HG03066 (cell line): Measurements from ENCODE around the gene XKR8.

ENCODE experiments used
- ATAC-seq: cut with Tn5 transposase; IDR thresholded peaks from one replicate; pipeline ENCODE4 v1.9.1; 2021; ENCODE audit warnings: low read depth; ENCODE audit not compliant: unreplicated experiment

XKR8 gene

DNA sequence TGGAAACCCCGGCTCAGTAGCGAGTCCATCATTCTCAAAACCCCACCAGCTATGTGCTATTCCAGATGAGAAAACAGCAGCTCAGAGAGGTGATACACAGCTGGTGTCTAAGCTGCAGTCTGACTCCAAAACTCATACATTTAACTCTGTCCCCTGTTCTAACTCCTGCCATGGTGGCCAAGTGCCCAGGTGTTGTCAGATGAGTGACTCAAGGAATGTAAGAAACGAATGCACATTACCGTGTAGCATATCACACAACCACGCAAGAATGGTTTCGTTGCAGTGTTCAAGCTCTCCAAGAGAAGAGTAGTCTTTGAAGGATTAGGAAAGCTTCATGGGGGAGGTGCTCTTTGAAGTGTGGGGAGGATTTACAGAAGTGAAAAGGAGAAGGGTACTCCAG lies 4.7 kb upstream of the XKR8 start:
- ATAC-seq: no peak

DNA sequence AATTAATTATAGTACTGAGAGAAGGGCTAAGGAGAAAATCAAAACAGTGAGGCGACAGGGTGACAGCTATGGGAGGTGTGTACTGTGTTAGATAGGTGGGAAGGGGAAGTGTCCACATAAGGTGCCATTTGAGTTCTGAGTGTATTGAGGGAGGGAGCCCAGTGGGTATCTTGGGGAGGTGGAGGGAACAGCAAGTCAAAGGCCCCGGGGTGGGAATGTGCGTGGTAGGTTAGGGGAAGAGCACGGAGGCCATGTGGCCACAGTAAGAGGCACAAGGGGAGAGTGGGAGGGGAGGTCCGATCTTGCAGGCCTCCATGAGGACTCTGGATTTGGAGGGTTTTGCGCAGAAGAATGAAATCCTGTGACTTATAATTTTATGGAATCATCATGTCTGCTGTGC lies 3.0 kb upstream of the XKR8 start:
- no peak for ATAC-seq

DNA sequence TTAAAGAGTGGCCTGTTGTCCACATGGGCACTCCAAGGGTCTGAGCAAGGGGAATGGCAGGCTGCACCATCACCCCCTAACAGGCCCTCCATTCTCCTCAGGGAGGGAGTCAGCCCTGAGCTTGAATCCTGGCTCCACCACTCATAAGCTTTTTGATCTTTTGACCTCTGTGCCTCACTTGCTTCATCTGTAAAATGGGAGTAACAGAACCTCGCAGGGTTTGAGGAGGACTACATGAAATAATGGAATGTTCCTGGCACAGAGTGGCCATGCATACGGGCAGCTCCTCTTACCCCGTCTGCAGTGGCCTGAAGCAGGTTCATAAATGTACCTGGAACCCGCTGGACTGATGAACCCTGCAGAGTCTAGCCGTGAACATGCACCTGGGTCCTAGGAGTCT lies 2.1 kb upstream of the XKR8 start:
- ATAC-seq: no peak

DNA sequence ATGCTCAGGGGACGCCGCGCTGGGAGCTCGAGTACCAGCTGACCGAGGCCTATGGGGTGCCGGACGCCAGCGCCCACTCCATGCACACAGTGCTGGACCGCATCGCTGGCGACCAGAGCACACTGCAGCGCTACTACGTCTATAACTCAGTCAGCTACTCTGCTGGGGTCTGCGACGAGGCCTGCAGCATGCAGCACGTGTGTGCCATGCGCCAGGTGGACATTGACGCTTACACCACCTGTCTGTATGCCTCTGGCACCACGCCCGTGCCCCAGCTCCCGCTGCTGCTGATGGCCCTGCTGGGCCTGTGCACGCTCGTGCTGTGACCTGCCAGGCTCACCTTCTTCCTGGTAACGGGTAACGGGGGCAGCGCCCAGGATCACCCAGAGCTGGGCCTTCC lies 1.3 kb upstream of the XKR8 start:
- no peak for ATAC-seq

DNA sequence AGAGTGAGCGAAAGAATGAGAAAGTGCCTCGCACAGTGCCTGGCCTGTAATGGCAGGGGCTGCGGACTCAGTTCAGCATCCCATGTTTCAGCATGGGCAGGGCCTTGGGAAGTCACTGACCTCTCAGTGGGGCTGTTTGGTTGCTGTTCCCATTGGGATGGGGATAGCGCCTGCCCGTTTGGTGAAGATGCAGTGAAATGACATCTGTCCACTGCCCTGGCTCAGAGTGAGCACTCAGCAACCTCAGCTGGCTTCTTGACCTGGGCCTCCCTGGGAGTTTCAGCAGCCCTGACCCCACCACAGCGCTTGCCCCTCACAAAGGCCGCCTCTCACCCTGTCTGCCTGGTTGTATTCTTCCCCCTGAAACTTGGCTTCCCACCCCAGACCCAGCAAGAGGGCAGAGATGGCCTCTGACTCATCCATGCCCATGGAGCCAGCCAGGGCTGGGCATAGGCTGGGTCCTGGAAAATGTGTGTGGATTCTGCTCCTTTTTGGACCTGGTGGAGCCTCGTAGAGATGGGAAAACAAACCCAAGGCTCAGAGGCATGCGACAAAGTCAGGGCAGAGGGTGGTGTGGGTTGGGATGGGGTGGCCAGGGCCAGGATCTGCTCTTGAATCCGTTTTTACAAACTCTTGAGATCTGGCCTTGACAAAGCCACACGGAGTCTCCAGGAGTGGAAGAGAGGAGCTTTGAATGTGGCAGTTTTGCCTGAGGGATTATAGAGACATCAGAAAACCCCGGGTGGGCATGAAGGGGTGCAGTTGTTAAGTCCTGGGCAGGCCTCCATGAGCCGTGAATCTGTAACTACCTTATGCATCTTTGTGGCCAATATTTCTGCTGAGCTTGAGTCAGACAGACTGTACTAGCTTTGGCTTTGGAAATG lies 1.2 kb downstream of the XKR8 start:
- no peak for ATAC-seq

DNA sequence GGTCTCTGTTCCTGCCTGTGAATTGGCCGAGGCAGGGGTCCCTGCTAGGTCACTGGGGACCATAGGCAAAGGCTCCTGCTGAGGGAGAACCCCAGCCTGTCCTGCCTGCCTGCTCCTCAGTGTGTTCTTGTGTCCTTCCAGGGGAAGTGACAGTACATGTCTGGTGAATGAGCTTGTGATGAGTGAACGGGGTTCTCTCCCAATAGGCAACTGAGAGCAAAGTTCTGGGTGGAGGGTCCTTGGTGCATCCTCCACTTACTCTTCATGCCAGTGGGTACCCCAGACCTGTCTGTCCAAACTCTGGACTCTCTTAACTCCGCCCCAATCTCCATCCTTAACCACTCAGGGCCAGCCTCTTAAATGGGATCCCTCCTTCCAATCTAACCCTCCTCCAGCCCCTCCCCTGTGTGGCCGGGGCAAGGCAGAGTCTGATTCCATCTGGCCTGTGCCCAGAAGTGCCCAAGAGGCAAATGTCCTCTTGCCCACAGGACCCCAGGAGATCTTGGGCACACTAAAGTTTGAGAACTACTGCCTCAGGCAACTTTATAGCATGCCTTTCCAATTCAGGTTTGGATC lies 2.0 kb downstream of the XKR8 start:
- no peak for ATAC-seq

DNA sequence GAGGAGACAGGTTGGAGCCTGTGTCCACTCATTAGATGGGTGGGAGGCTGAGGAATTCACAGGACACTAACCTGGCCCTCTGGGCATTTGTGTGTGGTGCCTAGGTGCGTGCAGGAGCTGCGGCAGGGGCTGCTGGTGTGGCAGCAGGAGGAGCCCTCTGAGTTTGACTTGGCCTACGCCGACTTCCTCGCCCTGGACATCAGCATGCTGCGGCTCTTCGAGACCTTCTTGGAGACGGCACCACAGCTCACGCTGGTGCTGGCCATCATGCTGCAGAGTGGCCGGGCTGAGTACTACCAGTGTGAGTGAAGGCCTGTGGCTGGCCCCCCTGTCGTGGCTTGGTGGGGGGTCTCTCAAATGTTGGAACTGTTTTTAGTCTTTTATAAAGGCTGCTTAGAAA lies 3.6 kb downstream of the XKR8 start:
- no peak for ATAC-seq

DNA sequence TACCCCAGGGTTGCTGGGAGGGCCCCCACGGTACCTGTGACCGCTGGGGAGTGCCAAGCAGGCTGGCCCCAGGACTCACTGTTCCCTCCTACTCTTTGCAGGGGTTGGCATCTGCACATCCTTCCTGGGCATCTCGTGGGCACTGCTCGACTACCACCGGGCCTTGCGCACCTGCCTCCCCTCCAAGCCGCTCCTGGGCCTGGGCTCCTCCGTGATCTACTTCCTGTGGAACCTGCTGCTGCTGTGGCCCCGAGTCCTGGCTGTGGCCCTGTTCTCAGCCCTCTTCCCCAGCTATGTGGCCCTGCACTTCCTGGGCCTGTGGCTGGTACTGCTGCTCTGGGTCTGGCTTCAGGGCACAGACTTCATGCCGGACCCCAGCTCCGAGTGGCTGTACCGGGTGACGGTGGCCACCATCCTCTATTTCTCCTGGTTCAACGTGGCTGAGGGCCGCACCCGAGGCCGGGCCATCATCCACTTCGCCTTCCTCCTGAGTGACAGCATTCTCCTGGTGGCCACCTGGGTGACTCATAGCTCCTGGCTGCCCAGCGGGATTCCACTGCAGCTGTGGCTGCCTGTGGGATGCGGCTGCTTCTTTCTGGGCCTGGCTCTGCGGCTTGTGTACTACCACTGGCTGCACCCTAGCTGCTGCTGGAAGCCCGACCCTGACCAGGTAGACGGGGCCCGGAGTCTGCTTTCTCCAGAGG lies 6.8 kb downstream of the XKR8 start:
- no peak for ATAC-seq

DNA sequence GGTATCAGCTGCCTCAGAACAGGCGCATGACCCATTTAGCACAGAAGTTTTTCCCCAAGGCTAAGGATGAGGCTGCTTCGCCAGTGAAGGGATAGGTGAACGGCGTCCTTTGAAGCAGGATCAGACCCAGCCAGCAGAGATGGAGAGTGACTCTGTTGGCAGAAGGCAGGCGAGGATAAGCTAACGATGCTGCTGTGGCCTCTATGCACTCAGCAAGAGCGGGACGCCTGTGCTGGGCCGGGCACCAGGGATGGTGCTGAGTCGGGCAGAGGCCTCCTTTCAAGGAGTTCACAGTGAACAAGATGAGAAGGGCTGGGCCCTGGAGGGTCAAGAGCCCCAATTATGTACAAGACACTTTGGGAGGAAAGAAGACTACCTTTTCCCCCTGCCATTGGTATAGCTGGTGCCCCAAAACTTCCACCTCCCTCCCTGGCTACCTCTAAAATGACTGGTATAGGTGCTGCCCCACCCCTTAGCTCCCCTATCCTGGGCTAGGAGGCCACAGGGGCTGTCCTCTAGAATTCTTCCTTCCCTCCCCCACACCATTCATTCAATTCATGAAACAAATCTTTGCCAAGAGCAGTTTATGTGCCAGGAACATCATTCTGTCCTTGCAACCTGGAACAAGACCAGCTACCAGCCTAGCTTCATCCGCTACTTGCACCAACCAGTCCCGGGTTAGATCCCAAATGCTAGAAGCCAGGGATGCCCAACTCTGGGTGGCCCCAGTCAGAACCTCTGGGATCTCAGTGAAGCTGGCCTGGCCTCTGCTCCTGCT lies 7.5 kb downstream of the XKR8 start:
- no peak for ATAC-seq

DNA sequence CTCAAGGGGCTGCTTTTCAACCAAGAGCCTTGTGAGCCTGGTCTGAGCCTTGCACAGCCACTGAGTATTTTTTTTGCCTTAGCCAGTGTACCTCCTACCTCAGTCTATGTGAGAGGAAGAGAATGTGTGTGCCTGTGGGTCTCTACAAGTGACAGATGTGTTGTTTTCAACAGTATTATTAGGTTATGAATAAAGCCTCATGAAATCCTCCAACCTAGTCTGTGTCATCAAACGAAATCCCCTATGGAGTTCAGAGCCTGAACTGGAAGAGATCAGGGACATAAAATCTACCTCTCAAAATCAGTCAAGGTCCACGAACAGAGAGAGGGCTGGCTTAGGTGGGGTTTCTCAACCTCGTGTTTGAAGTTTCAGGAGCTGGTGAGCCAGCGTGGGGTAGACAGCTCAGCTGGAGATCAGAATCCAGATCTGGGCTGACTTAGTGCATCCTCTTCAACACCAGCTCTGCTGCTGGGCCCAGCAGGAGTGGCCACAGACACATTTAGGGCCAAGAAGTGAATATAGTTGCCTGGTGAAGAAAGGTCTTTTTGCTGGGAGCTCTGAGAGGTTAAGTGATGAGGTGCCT lies 8.2 kb downstream of the XKR8 start:
- no peak for ATAC-seq

DNA sequence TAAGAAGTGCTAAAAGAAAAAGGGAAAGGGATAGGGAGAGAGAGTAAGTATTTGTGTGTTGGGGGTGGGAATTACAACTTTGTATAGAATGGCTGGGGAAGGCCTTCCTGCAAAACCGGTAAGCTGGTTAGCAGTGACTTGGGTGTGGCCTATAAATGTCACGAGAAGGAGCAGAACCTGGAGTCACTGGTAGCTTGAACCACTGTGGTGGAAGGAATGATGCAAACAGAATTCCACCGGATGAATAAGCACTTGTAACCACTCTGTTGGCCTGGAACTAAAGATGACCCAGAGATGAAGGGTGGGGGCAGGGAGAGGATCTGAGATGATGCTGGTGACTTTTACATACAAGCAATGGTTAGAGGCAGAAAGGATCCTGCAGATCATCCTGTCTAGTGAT lies 8.9 kb downstream of the XKR8 start:
- ATAC-seq: no peak

DNA sequence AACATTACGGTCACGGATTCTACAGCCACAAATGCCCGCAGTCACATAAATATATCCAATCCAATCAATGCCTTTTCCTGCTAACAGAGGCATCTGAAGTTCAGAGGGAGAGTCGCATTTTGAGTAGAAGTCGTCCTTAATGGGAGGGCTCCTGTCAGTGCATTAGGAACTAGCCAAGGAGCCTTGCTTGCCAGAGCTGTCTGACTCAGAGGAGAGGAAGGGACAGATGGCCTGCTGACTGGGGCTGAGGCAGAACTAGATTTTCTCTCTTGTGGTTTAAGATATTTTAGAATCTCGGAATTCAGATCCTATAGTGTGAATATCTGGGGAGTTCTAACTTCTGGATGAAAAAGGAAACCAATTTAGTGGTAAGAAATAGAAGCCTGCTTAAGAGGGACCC lies 10.6 kb downstream of the XKR8 start:
- ATAC-seq: no peak

DNA sequence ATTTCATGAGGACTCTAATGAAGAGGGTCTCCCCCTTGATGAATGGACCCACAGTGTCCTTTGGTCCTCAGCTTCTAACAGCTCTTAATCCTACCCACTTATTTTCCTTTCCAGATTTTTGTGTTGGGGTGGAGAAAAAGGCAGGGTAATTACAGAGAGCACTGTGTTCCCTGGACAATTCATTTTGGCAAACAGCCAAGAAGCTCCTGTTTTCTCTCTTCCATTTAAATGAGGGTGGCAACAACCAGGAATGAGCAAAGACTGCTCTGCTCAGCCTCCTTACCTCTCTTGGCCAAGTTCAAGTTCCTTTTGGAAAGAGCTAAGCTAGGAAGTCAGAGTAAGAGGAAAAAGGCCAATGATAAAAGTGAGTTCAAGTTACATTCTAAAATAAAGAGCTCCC lies 11.9 kb downstream of the XKR8 start:
- no peak for ATAC-seq

DNA sequence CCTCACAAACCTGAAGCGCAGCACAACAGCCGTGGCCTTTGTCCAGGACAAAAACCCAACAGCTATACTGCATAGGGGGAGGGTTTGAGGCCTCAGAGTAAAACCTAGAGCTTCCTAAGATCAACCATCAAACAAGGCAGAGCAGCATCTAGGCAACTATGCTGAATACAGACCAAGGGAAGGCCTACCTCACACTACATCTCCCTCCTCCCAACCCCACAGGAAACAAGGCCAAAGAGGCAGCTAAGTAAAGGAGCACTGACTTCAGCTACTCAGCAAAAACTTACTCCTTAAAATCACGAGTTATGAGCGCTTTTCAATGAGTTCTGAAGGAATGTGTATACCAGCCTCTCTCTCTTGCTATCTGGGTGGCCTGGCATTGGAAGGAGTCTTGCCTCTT lies 12.4 kb downstream of the XKR8 start:
- no peak for ATAC-seq

DNA sequence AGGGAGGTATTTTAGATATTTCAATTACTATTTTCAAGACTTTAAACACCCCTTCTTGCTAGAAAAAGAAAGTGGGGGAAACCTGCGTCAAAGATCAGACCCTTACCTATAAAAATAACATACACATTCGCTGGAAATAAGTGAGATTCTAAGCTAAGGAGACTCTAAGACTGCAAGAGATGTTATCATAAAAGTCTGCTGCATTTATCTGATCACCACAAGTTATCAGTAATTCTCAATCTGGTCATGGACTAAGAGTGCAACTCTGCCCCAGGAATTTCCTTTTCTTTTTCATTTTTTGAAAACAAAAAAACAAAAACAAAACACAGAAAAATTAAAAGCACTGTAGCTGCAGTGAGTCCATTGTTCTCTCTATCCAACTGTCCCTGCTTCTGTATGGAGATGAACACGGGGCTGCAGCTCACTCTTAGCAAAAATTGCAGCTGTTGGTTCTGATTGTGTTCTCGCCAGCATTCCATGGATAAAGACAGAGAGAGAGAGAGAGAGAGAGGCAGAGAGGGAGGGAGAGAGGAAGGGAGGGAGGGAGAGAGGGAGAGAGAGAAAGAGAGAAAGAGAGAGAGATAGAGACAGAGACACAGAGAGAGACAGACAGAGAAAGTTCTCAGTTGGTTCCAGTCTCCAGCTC lies 14.1 kb downstream of the XKR8 start:
- no peak for ATAC-seq

DNA sequence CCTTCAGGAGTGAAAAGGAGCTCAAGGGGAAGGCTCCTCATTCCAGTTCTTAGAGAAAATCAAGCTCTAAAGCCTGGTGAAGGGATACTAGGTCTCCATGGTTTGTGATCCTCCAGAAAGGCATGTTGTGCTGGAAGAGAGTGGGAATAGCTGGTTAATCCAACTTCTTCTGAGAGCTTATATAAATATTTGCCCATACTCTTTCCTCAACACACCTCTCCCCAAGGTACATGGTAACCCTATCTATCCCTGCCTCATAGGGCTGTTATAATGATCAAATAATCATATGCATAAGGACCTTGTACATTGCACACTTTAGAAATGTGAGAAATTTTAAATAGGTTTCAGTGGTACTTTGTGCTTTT lies 14.6 kb downstream of the XKR8 start:
- ATAC-seq: no peak

DNA sequence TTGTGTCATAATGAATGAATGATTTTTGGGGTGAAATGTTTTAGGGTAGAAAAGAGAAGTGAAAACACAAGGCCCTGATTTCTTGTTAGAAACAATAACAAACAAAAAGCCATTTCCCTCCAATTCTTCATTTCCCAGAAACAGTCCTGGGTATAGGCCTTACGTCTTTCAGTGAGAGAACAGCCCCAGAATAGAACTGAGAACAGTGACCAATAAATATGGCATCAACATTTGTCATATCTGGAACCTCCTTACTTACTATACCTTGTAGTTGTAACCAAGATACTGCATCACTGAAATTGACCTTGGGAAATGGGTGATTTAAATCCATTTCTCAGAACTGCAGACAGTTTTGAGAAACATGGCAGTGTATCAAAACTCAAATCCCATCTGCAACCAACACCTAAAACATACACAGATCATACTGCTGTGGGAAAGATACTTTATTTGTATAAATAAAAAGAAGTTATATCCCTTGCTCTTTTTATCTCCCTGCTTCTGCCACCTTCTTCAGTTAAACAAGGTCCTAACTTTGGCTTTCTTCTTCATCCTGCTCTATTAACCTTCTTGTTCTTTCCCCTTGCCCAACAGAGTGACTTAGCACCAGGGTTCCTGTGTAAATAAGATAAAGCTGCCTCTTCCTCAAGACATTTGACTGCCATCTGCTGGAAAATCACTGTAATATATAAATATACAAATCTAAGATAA lies 19.5 kb downstream of the XKR8 start:
- no peak for ATAC-seq

DNA sequence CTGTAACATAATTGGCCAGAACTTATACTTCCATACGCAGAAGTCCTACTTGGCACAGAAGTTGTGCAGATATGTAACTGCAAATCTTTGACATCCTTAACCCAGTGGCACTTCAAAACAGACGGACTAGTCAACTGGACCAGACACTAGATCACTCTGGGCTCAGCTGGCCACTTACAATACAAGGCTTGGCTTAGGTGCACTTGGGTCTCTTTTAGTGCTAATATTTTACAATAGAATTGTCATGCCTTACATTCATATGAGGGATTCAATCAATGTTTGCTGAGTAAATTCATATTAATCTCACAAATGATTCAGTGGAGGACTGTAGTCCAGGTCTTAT lies 20.1 kb downstream of the XKR8 start:
- ATAC-seq: no peak

DNA sequence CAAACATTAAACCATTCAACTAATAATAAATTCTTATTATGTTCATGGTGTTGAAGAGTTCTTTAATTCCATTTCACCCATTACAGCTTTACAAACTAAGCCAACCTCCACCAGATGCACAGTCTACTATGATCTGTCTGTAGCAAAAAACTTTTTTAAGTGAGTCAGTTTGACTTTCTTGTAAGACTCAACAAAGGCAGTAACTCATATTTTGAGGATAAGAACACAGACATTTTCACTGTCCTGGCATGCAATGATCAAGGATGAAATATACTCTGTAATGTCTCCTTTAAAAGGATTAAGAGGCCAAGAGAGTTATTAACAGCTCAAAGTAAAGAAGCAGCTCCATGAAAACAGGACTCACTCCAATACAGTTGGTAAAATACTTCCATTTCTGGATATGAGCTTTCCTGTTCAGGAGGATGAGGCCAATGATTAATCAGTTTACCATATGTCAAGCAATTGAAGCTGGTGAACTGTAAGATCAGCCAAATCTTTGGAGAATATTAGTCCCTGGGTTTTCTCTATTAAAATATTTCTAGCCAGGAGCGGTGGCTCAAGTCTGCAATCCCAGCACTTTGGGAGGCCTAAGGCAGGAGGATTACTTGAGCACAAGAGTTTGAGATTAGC lies 20.6 kb downstream of the XKR8 start:
- no peak for ATAC-seq
